HG03175 (cell line): Measurements from ENCODE around the gene CRTC3.
A peak's percentile ranks its signal among the peaks of the same experiment; 100 is the strongest.
"Not testable (repeated sequence)": the region's sequence is repeated elsewhere in the genome, so short reads cannot be mapped to it uniquely, and the experiment has no call there.

Experiments
- ATAC-seq: cut with Tn5 transposase; IDR thresholded peaks from one replicate; pipeline ENCODE4 v1.9.1; 2021; ENCODE audit warnings: mild to moderate bottlenecking, moderate library complexity; ENCODE audit not compliant: unreplicated experiment

The CRTC3 gene

GRCh38 chr15:90645873-90646575, 116.3 kb downstream of the CRTC3 start:
- ATAC-seq = no peak

- ATAC-seq = no peak
These were observed 117.1 kb downstream of the CRTC3 start for GRCh38 chr15:90646662-90647305.

GRCh38 chr15:90647326-90647725, 117.6 kb downstream of the CRTC3 start:
- no peak for ATAC-seq

- ATAC-seq = peak; percentile 76
These were observed 118.7 kb downstream of the CRTC3 start for GRCh38 chr15:90648137-90649070.

- no peak for ATAC-seq
These were observed 120.6 kb downstream of the CRTC3 start for GRCh38 chr15:90650117-90650955.

GRCh38 chr15:90650956-90651689, 121.4 kb downstream of the CRTC3 start:
- ATAC-seq = no peak

- no peak for ATAC-seq
These were observed 124.8 kb downstream of the CRTC3 start for GRCh38 chr15:90654233-90655136.

GRCh38 chr15:90657520-90658172, 127.9 kb downstream of the CRTC3 start:
- peak; percentile 42 for ATAC-seq

- no peak for ATAC-seq
These were observed 129.8 kb downstream of the CRTC3 start for GRCh38 chr15:90659481-90659880.

GRCh38 chr15:90660195-90660998, 130.7 kb downstream of the CRTC3 start:
- peak; percentile 61 for ATAC-seq

GRCh38 chr15:90660999-90661330, 131.2 kb downstream of the CRTC3 start:
- not testable (repeated sequence) for ATAC-seq

- ATAC-seq = not testable (repeated sequence)
These were observed 134.3 kb downstream of the CRTC3 start for GRCh38 chr15:90664081-90664461.

GRCh38 chr15:90664650-90665287, 135.0 kb downstream of the CRTC3 start:
- peak; percentile 10 for ATAC-seq

GRCh38 chr15:90665288-90666134, 135.8 kb downstream of the CRTC3 start:
- peak; percentile 70 for ATAC-seq

- no peak for ATAC-seq
These were observed 136.6 kb downstream of the CRTC3 start for GRCh38 chr15:90666135-90666909.
